ENCODE results near the gene RBM28.

- TF ChIP-seq CTCF (IDR thresholded peaks at IDR 0.05): no peak
- TF ChIP-seq POLR2A (IDR thresholded peaks at IDR 0.05): no peak
Observed at GRCh38 chr7:128379900-128380479, 36.3 kb upstream of the RBM28 start.
